Ishikawa (cell line): Measurements from ENCODE around the gene CFAP221.

Source experiments
- CEBPB ChIP-seq: IDR thresholded peaks from 2 replicates; pipeline ENCODE4 v1.6.1; 2012
- CREB1 ChIP-seq: IDR thresholded peaks from 2 replicates; pipeline ENCODE4 v1.6.1; 2012; ENCODE audit warnings: low read depth
- EGR1 ChIP-seq: IDR thresholded peaks from 2 replicates; pipeline ENCODE4 v1.6.1; 2012
- EP300 ChIP-seq: IDR thresholded peaks from 2 replicates; pipeline ENCODE4 v1.6.1; 2012; ENCODE audit warnings: borderline replicate concordance
- FOXM1 ChIP-seq: IDR thresholded peaks from 2 replicates; pipeline ENCODE4 v1.6.1; 2012; ENCODE audit warnings: low read depth, borderline replicate concordance
- MAX ChIP-seq: IDR thresholded peaks from 2 replicates; pipeline ENCODE4 v1.6.1; 2012
- NFIC ChIP-seq: IDR thresholded peaks from 2 replicates; pipeline ENCODE4 v1.6.1; 2012
- RAD21 ChIP-seq: IDR thresholded peaks from 2 replicates; pipeline ENCODE4 v1.6.1; 2012; ENCODE audit warnings: low read depth
- REST ChIP-seq: IDR thresholded peaks from 2 replicates; pipeline ENCODE4 v1.6.1; 2012; ENCODE audit warnings: low read depth, mild to moderate bottlenecking
- TAF1 ChIP-seq: IDR thresholded peaks from 2 replicates; pipeline ENCODE4 v1.6.1; 2012; ENCODE audit warnings: low read depth, mild to moderate bottlenecking
- TCF12 ChIP-seq: IDR thresholded peaks from 2 replicates; pipeline ENCODE4 v1.6.1; 2012; ENCODE audit warnings: low read depth
- TEAD4 ChIP-seq: IDR thresholded peaks from 2 replicates; pipeline ENCODE4 v1.6.1; 2012
- USF1 ChIP-seq: IDR thresholded peaks from 2 replicates; pipeline ENCODE4 v1.6.1; 2012
- YY1 ChIP-seq: IDR thresholded peaks from 2 replicates; pipeline ENCODE4 v1.6.1; 2012; ENCODE audit warnings: low read depth
- ZBTB7A ChIP-seq: IDR thresholded peaks from 2 replicates; pipeline ENCODE4 v1.6.1; 2012; ENCODE audit warnings: low read depth

The CFAP221 gene

GRCh38 chr2:119536211-119536610 is 8.0 kb upstream of the CFAP221 start:
- no peak for TF ChIP-seq TCF12
- TF ChIP-seq EP300: no peak
- no peak for TF ChIP-seq USF1
- TF ChIP-seq NFIC: no peak
- TF ChIP-seq FOXM1: no peak
- no peak for TF ChIP-seq MAX
- no peak for TF ChIP-seq YY1
- no peak for TF ChIP-seq TEAD4
- no peak for TF ChIP-seq ZBTB7A
- no peak for TF ChIP-seq CEBPB
- TF ChIP-seq REST: no peak
- no peak for TF ChIP-seq CREB1
- TF ChIP-seq TAF1: no peak
- TF ChIP-seq EGR1: no peak
- TF ChIP-seq RAD21: no peak

GRCh38 chr2:119536707-119537106 is 7.5 kb upstream of the CFAP221 start:
- TF ChIP-seq NFIC (no peak), RAD21 (no peak), TCF12 (no peak), MAX (no peak), ZBTB7A (no peak), FOXM1 (no peak), EGR1 (no peak), EP300 (no peak), REST (no peak), TAF1 (no peak), USF1 (no peak), TEAD4 (no peak), CREB1 (no peak)

GRCh38 chr2:119537792-119538191 is 6.5 kb upstream of the CFAP221 start:
- TF ChIP-seq MAX (no peak), EP300 (no peak), CEBPB (no peak), TCF12 (no peak), EGR1 (no peak), FOXM1 (no peak), NFIC (no peak), TEAD4 (no peak), RAD21 (no peak), TAF1 (no peak), USF1 (no peak), ZBTB7A (no peak), REST (no peak), YY1 (no peak), CREB1 (no peak)

- no peak for TF ChIP-seq NFIC
- TF ChIP-seq FOXM1: no peak
- no peak for TF ChIP-seq EP300
Measured at GRCh38 chr2:119541476-119541875, 2.8 kb upstream of the CFAP221 start.
